ELF-1 (cell line): ENCODE data around the gene MBIP.

ENCODE experiments used
- DNase-seq: peaks from one replicate; pipeline ENCODE4 v3.0.0-alpha.2; 2016; ENCODE audit warnings: low read depth, low spot score

The MBIP gene

GRCh38 chr14:36313898-36314297 lies 6.5 kb downstream of the MBIP start:
- no peak for DNase-seq

GRCh38 chr14:36313206-36313605 lies 7.2 kb downstream of the MBIP start:
- DNase-seq: no peak

- DNase-seq: no peak
Measured at GRCh38 chr14:36306836-36307235, 13.6 kb downstream of the MBIP start.

- no peak for DNase-seq
Measured at GRCh38 chr14:36304895-36305294, 15.5 kb downstream of the MBIP start.

- no peak for DNase-seq
Measured at GRCh38 chr14:36303960-36304359, 16.5 kb downstream of the MBIP start.

GRCh38 chr14:36302823-36303222 lies 17.6 kb downstream of the MBIP start:
- no peak for DNase-seq

GRCh38 chr14:36301159-36301558 lies 19.3 kb downstream of the MBIP start:
- DNase-seq: no peak

GRCh38 chr14:36300337-36300736 lies 20.1 kb downstream of the MBIP start:
- DNase-seq: no peak

GRCh38 chr14:36295642-36296627 lies 24.5 kb downstream of the MBIP start:
- DNase-seq: no peak

- no peak for DNase-seq
Measured at GRCh38 chr14:36294543-36294942, 25.9 kb downstream of the MBIP start.

GRCh38 chr14:36293824-36294223 lies 26.6 kb downstream of the MBIP start:
- DNase-seq: no peak

- DNase-seq: no peak
Measured at GRCh38 chr14:36289954-36290353, 30.5 kb downstream of the MBIP start.

GRCh38 chr14:36288496-36288895 lies 31.9 kb downstream of the MBIP start:
- DNase-seq: no peak

- DNase-seq: no peak
Measured at GRCh38 chr14:36284971-36285595, 35.4 kb downstream of the MBIP start.

GRCh38 chr14:36281309-36281708 lies 39.1 kb downstream of the MBIP start:
- DNase-seq: no peak

GRCh38 chr14:36279306-36280190 lies 40.9 kb downstream of the MBIP start:
- DNase-seq: no peak

- no peak for DNase-seq
Measured at GRCh38 chr14:36275741-36276140, 44.7 kb downstream of the MBIP start.

- DNase-seq: no peak
Measured at GRCh38 chr14:36271939-36272907, 48.2 kb downstream of the MBIP start.

- DNase-seq: no peak
Measured at GRCh38 chr14:36271222-36271621, 49.2 kb downstream of the MBIP start.

GRCh38 chr14:36270191-36270590 lies 50.2 kb downstream of the MBIP start:
- DNase-seq: no peak

- no peak for DNase-seq
Measured at GRCh38 chr14:36268121-36268520, 52.3 kb downstream of the MBIP start.
